ENCODE data around the gene REPIN1. TPM values are rescaled to one million over a fixed set of nuclear protein-coding genes. Genes with fewer than 3 reads are reported as not detected.

Gene REPIN1
- total RNA-seq, 4 donors from 2014 or later, result 40.6 to 55.7 (median 49.3) TPM

- no peak for DNase-seq (ENCODE audit: low spot score)
- TF ChIP-seq CTCF (IDR thresholded peaks at IDR 0.05), result no peak
- ATAC-seq (ENCODE audit: low FRiP score), result no peak
Observed at GRCh38 chr7:150376560-150376959, 7.9 kb downstream of the REPIN1 start.

GRCh38 chr7:150377196-150377595 is 8.6 kb downstream of the REPIN1 start:
- DNase-seq (ENCODE audit: low spot score) (no peak), ATAC-seq (ENCODE audit: low FRiP score) (no peak)
- TF ChIP-seq CTCF (IDR thresholded peaks at IDR 0.05), result no peak

- DNase-seq (ENCODE audit: low spot score) (no peak), ATAC-seq (ENCODE audit: low FRiP score) (no peak)
- no peak for TF ChIP-seq CTCF (IDR thresholded peaks at IDR 0.05)
Observed at GRCh38 chr7:150377635-150378034, 9.0 kb downstream of the REPIN1 start.

- ATAC-seq (ENCODE audit: low FRiP score) (peak; percentile 52), DNase-seq (ENCODE audit: low spot score) (no peak)
- no peak for TF ChIP-seq CTCF (IDR thresholded peaks at IDR 0.05)
Observed at GRCh38 chr7:150378115-150378852, 9.7 kb downstream of the REPIN1 start.

- no peak for TF ChIP-seq CTCF (IDR thresholded peaks at IDR 0.05)
- ATAC-seq (ENCODE audit: low FRiP score), result peak; percentile 98
- peak; percentile 85 for DNase-seq (ENCODE audit: low spot score)
Observed at GRCh38 chr7:150378853-150379440, 10.3 kb downstream of the REPIN1 start, which contains the start of gene ZNF775. TSS of gene ZNF775 (plus strand) at chr7:150379330. CDS start at chr7:150388471, 9,141 bp downstream.

- DNase-seq (ENCODE audit: low spot score) (no peak), ATAC-seq (ENCODE audit: low FRiP score) (peak; percentile 41)
- TF ChIP-seq CTCF (IDR thresholded peaks at IDR 0.05), result no peak
Observed at GRCh38 chr7:150379441-150380379, 11.1 kb downstream of the REPIN1 start.
